Panc1 (cell line): ENCODE data around the gene PSMD8. TPM values are rescaled to one million over a fixed set of nuclear protein-coding genes. Genes with fewer than 3 reads are reported as not detected.

Experiments used
- ATAC-seq: fragments of 200-7000 bp; cut with Tn5 transposase; 2 replicates; pipeline ENCODE4 v1.9.1; 2020; ENCODE audit warnings: mild to moderate bottlenecking, moderate library complexity
- BruUV-seq: library from RNA; stranded (reverse); fragments of 400-500 nt; replicated peaks from 2 replicates; lab custom pipeline; 2021; lab: Mats Ljungman, UMichigan
- CTCF ChIA-PET: fragments of 300-600 bp; sonication (Branson Sonifier 250); formaldehyde crosslinking; loops from one replicate; lab custom pipeline; 2022; ENCODE audit warnings: antibody characterized with exemption; lab: Charles Lee
- POLR2A ChIA-PET: fragments of 300-600 bp; sonication (Branson Sonifier 250); formaldehyde crosslinking; loops from one replicate; lab custom pipeline; 2022; ENCODE audit warnings: antibody characterized with exemption; lab: Charles Lee
- DNase-seq: peaks from one replicate; pipeline ENCODE4 v3.0.0-alpha.2; 2010; ENCODE audit warnings: low read depth, low spot score
- H3K27ac ChIP-seq: 2 replicates; pipeline ENCODE4 v1.5.1; 2011; ENCODE audit warnings: mild to moderate bottlenecking, low read length, inconsistent platforms
- H3K27me3 ChIP-seq: fragments of 200-500 bp; sonication (Bioruptor generic); 2 replicates; pipeline ENCODE4 v1.6.0; 2014; ENCODE audit warnings: low read length, inconsistent platforms; ENCODE audit not compliant: control insufficient read depth, insufficient read depth
- H3K36me3 ChIP-seq: fragments of 200-500 bp; sonication (Bioruptor generic); 2 replicates; pipeline ENCODE4 v1.5.1; 2014; ENCODE audit warnings: inconsistent platforms, mild to moderate bottlenecking, low read length, moderate library complexity; ENCODE audit not compliant: control insufficient read depth, insufficient read depth
- H3K4me1 ChIP-seq: 2 replicates; pipeline ENCODE4 v1.5.1; 2011; ENCODE audit warnings: inconsistent platforms, mild to moderate bottlenecking, low read length, moderate library complexity; ENCODE audit not compliant: control insufficient read depth, insufficient read depth
- H3K4me3 ChIP-seq, 2 experiments: 2 replicates each; pipeline ENCODE4 v1.5.1; 2011 to 2012; ENCODE audit warnings: low read depth in 2 of 2, low read length in 2 of 2, mild to moderate bottlenecking in 2 of 2, inconsistent platforms in 1 of 2, moderate library complexity in 1 of 2
- H3K9me3 ChIP-seq: fragments of 200-500 bp; sonication (Bioruptor generic); 2 replicates; pipeline ENCODE4 v1.5.1; 2014; ENCODE audit warnings: low read depth, mild to moderate bottlenecking, inconsistent platforms, low read length, moderate library complexity; ENCODE audit not compliant: control insufficient read depth, insufficient read depth
- CTCF ChIP-seq: fragments of 450-650 bp; IDR thresholded peaks from 2 replicates; pipeline ENCODE4 v1.5.1; 2017; ENCODE audit warnings: mild to moderate bottlenecking
- POLR2AphosphoS5 ChIP-seq: IDR thresholded peaks from 2 replicates; pipeline ENCODE4 v1.6.1; 2012; ENCODE audit warnings: mild to moderate bottlenecking, low read depth, low read length, moderate library complexity
- REST ChIP-seq, 2 experiments: IDR thresholded peaks; 2 replicates each; pipeline ENCODE4 v1.6.1; 2011 to 2012; ENCODE audit warnings: low read depth in 2 of 2, control low read depth in 1 of 2, low read length in 1 of 2, mild to moderate bottlenecking in 1 of 2, moderate library complexity in 1 of 2; ENCODE audit not compliant: insufficient read depth in 1 of 2
- SIN3A ChIP-seq: IDR thresholded peaks from 2 replicates; pipeline ENCODE4 v1.6.1; 2012; ENCODE audit warnings: low read depth, mild to moderate bottlenecking, low read length, moderate library complexity, borderline replicate concordance; ENCODE audit not compliant: insufficient read depth
- TCF7L2 ChIP-seq: IDR thresholded peaks from 2 replicates; pipeline ENCODE4 v1.6.1; 2011; ENCODE audit warnings: mild to moderate bottlenecking, low read depth, low read length, inconsistent platforms
- in situ Hi-C: cut with HindIII; loops from 2 replicates; pipeline ENCODE4 v1.10.0; 2016; ENCODE audit warnings: low sequenced_read_pairs, low pct_unique_long_range_greater_than_20kb
- intact Hi-C: fragments of 100-400 bp; cut with micrococcal nuclease; formaldehyde crosslinking; loops from one replicate; pipeline ENCODE4 v1.10.0; 2022; ENCODE audit not compliant: unreplicated experiment
- total RNA-seq: library from RNA; stranded (reverse); gene quantifications from one replicate; pipeline ENCODE4 v1.2.1, GENCODE V29; 2021; ENCODE audit not compliant: unreplicated experiment

Gene PSMD8
- total RNA-seq, 1 experiment from 2014 or later = 388 TPM

DNA sequence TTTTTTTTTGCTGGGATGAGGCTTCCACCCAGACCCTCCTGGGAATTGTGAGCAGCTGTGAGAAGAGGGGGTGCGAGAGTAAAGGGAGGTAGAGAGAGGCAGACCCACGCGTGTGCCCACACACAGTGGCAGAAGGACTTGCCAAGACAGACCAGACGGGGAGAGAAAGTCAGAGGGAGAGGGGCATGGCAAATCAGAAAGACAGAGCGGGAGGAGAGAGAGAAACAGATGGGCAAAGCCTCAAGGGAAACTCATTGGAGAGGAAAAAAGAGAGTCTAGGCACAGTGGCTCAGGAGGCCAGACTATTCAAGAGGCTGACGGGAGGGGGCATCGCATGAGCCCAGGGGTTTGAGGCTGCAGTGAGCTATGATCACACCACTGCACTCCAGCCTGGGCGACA is 21.8 kb upstream of the PSMD8 start:
- Histone ChIP-seq H3K4me1 (no peaks in the 10 kb centered on the region), H3K27ac (no peak overlapping the region), H3K36me3 (no peaks in the 10 kb centered on the region), H3K27me3 (no peaks in the 10 kb centered on the region), H3K9me3 (no peaks in the 10 kb centered on the region), H3K4me3 (no peak overlapping the region)
- intact Hi-C loops (no loop called here), in situ Hi-C loops (no loop called here)
- no peak for DNase-seq
- no TSS peak for BruUV-seq
- CTCF ChIA-PET = no interaction called here
- TF ChIP-seq CTCF (no peak), POLR2AphosphoS5 (no peak), SIN3A (no peak), TCF7L2 (no peak), REST (IDR thresholded peaks at IDR 0.05; ENCODE audit: insufficient read depth in 1 of 2, low read depth in 2 of 2, low read length in 1 of 2) (no peak)
- POLR2A ChIA-PET = interaction anchor here (0.6 kb wide), 1 partner anchor 1493 kb away, joined by 6 read pairs; no protein-coding TSS in a partner anchor
- no peak for ATAC-seq

DNA sequence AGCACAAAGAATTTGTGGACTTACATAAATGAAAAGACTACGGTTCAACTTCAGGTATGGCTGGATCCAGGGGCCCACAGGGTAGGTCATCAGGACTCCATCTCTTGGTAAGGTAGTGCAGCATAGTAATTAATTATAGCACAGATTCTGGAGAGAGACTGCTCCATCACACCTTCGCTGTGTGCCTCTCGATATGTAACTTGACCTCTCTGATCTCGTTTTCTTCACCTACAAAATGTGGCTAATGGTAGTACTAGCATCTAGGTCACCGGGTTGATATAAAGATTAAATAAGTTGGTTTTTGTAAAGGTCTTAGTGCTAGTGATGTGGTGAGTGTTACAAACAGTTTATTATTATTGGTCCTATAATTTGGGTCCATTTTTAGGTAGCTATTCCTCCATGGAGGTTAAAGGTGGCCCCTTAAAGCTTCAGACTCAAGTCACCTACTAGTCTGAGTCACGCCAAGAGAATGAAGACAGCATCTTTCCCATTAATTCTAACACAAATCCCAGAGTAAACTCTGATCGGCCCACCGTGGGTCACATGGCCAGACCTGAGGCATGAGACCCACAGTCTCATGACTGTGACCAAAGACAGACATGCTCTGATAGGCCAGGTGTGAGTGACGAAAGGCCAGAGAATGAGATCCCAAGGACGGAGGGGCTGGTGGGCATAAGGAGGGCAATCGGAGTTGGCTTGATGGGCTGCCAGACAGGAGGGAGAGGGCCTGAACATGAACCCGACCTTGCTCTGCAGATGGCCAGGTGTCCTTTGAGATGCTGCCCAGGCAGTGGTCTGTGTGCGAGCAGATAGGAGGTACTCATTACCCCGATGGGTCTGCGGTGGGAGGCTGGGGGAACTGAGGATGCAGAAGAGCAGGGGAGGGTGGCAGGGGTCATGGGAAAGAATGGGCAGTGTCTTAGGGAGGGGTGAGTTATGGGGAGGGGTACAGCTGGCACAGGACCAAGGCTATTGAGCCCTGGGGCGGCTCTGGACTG is 18.3 kb upstream of the PSMD8 start:
- BruUV-seq = no TSS peak
- Histone ChIP-seq H3K9me3 (no peaks in the 10 kb centered on the region), H3K4me1 (0 out of 2 replicates have a peak, but pooled peaks cover 3% of the 10 kb centered on the region), H3K27me3 (peaks cover 9% of the 10 kb centered on the region), H3K36me3 (no peaks in the 10 kb centered on the region), H3K27ac (no peak overlapping the region), H3K4me3 (no peak overlapping the region)
- in situ Hi-C loops (no loop called here), intact Hi-C loops (no loop called here)
- TF ChIP-seq SIN3A = no peak
- CTCF ChIA-PET = no interaction called here
- ATAC-seq (no peak), DNase-seq (no peak)
- POLR2A ChIA-PET = interaction anchor here (0.6 kb wide), 1 partner anchor 475 kb away, joined by 8 read pairs; no protein-coding TSS in a partner anchor
